ENCODE data around the gene MARCHF10. TPM values are rescaled to one million over a fixed set of nuclear protein-coding genes. Genes with fewer than 3 reads are reported as not detected.

The MARCHF10 gene
- total and polyA plus RNA-seq, 9 of the 15 experiments (the other 6 are each of a cell fraction or from before 2014, with no cell fraction given), result not detected

DNA sequence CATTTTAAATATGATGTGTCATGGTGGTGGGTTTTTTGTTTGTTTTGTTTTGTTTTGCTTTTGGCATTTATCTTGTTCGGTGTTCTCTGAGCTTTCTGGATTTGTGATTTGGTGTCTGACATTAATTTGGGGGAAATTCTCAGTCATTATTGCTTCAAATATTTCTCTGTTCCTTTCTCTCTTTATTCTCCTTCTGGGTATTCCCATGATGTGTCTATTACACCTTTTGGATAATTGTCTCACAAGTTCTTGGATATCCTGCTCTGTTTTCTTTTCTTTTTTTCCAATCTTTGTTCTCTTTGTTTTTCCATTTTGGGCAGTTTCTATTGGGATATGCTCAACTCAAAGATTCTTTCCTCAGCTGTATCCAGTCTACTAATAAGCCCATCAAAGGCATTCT lies 88.5 kb downstream of the MARCHF10 start:
- peaks cover 2 to 9% of the 10 kb centered on the region in 2 experiments; a peak in 3 of 5 replicates for H3K4me1 ChIP-seq (replicated peaks in 1 of 2; ENCODE audit: control insufficient read depth in 2 of 2, insufficient read depth in 2 of 2, low read length in 2 of 2)
- H3K9me3 ChIP-seq (replicated peaks; ENCODE audit: control insufficient read depth, insufficient read depth, low read depth, low read length), result no peaks in the 10 kb centered on the region
- ATAC-seq (no peak), DNase-seq (ENCODE audit: extremely low read depth in 1 of 4, low spot score in 3 of 4) (no peak), FAIRE-seq (peak; percentile 55)
- in situ Hi-C loops (cut with MboI) (loop anchor here (25.0 kb wide), 1 partner anchor 243 kb away; the partner anchor contains the start of gene TANC2), intact Hi-C loops (cut with micrococcal nuclease) (no loop called here)
- BruUV-seq (replicated peaks), result no TSS peak
- ChIA-PET CTCF (ENCODE audit: low intra/inter-chr PET ratio) (interaction anchor here (0.6 kb wide), 1 partner anchor 211 kb away, joined by 3 read pairs; no protein-coding TSS in a partner anchor), POLR2A (interaction anchor here (0.6 kb wide), 1 partner anchor 90 kb away, joined by 3 read pairs; no protein-coding TSS in a partner anchor)
- no peaks in the 10 kb centered on the region for H3K79me2 ChIP-seq (ENCODE audit: control insufficient read depth, insufficient read depth, low read length)
- no peak overlapping the region for H3K4me3 ChIP-seq
- peaks cover 13 to 46% of the 10 kb centered on the region in 2 experiments; a peak in 3 of 5 replicates for H3K27me3 ChIP-seq (ENCODE audit: control insufficient read depth in 2 of 2, insufficient read depth in 2 of 2, low read length in 2 of 2)
- no peak overlapping the region for H2AFZ ChIP-seq (ENCODE audit: low read depth, low read length)
- H4K20me1 ChIP-seq (replicated peaks; ENCODE audit: control insufficient read depth, insufficient read depth, low read length), result no peaks in the 10 kb centered on the region
- no peaks in the 10 kb centered on the region for H3K36me3 ChIP-seq (ENCODE audit: control insufficient read depth, insufficient read depth, low read length)
- WGBS (ENCODE audit: insufficient coverage, low coverage, missing lambda C conversion rate), result 0% methylated on average over 1 of the region's 1 CpG
- no peak overlapping the region for H3K4me2 ChIP-seq (ENCODE audit: insufficient read depth, low read length)
- H3K9me1 ChIP-seq (ENCODE audit: control insufficient read depth, insufficient read depth, low read length), result no peaks in the 10 kb centered on the region
- TF ChIP-seq KDM1A (IDR thresholded peaks at IDR 0.05) (peak in 1 of 2 experiments; percentile 49; a peak in 1 of 4 replicates), CBFA2T3 (IDR thresholded peaks at IDR 0.05) (peak; percentile 1; the same call in 1 of the 2 replicates), STAG1 (CRISPR knock-in tag; IDR thresholded peaks at IDR 0.05; ENCODE audit: borderline replicate concordance) (no peak), ZNF197 (CRISPR knock-in tag; IDR thresholded peaks at IDR 0.05; ENCODE audit: low read depth) (no peak), ZNF316 (IDR thresholded peaks at IDR 0.05) (peak; percentile 37; the same call in 1 of the 2 replicates), C11orf30 (IDR thresholded peaks at IDR 0.05; ENCODE audit: low read depth) (0 out of 2 replicates have a peak, but pooled peaks have one; percentile 10)
- TF ChIP-seq, protein P1, sequence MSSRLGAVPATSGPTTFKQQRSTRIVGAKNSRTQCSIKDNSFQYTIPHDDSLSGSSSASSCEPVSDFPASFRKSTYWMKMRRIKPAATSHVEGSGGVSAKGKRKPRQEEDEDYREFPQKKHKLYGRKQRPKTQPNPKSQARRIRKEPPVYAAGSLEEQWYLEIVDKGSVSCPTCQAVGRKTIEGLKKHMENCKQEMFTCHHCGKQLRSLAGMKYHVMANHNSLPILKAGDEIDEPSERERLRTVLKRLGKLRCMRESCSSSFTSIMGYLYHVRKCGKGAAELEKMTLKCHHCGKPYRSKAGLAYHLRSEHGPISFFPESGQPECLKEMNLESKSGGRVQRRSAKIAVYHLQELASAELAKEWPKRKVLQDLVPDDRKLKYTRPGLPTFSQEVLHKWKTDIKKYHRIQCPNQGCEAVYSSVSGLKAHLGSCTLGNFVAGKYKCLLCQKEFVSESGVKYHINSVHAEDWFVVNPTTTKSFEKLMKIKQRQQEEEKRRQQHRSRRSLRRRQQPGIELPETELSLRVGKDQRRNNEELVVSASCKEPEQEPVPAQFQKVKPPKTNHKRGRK (tag; IDR thresholded peaks at IDR 0.05), result peak; percentile 32; the same call in 1 of the 2 replicates
- no peak overlapping the region for H3K27ac ChIP-seq (ENCODE audit: extremely low read depth, low read depth, low read length)
- no peak overlapping the region for H3K9ac ChIP-seq (ENCODE audit: insufficient read depth in 1 of 2, low read depth in 2 of 2, low read length in 2 of 2)

Data from K562 (cell line).